Putamen (tissue), 1 donor: ENCODE measurements around the gene GRM2.

ENCODE experiments used
- DNase-seq: peaks from one replicate; pipeline ENCODE4 v3.0.0-alpha.2; 2016; ENCODE audit warnings: low spot score

GRM2 gene

GRCh38 chr3:51706021-51706485 is 815 bp upstream of the GRM2 start:
- DNase-seq, result no peak

GRCh38 chr3:51708216-51708845 is 1.5 kb downstream of the GRM2 start:
- no peak for DNase-seq

DNA sequence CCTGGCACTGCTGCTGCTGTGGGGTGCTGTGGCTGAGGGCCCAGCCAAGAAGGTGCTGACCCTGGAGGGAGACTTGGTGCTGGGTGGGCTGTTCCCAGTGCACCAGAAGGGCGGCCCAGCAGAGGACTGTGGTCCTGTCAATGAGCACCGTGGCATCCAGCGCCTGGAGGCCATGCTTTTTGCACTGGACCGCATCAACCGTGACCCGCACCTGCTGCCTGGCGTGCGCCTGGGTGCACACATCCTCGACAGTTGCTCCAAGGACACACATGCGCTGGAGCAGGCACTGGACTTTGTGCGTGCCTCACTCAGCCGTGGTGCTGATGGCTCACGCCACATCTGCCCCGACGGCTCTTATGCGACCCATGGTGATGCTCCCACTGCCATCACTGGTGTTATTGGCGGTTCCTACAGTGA is 2.1 kb downstream of the GRM2 start:
- DNase-seq, result no peak

GRCh38 chr3:51709675-51710074 is 2.8 kb downstream of the GRM2 start:
- DNase-seq, result no peak

DNA sequence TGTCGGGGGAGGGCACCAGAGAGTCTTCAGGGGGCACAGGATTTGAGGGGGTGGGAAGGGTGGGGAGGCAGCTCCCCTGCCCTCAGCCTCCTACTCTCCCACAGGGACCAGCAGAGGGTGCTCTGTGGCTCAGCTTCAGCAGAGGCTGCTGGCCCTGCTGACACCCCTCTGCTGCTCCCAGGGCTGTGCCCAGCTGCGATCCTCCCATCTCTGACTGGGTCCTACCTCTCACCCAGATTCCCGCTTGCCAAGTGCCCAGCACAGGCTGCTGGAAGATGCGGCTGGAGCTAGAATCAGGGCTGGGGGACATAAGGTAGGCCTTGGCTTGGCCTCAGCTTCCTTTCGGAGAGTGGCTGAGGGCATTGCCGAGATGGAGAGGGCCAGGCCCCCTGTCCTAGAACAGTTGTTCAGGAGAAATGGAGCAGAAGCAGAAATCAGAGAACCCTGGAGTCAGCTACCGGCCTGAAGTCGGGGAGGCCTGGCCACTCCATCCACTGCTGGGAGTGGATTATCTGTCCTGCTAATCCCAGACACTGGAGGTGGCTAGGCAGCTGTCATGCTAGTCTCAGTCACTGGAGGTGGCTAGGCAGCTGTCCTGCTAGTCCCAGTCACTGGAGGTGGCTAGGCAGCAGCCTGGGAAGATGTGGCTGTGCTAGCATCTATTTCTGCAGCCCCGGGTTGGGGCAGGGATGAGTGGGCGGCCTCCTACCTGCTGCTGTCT is 3.9 kb downstream of the GRM2 start:
- DNase-seq, result no peak

DNA sequence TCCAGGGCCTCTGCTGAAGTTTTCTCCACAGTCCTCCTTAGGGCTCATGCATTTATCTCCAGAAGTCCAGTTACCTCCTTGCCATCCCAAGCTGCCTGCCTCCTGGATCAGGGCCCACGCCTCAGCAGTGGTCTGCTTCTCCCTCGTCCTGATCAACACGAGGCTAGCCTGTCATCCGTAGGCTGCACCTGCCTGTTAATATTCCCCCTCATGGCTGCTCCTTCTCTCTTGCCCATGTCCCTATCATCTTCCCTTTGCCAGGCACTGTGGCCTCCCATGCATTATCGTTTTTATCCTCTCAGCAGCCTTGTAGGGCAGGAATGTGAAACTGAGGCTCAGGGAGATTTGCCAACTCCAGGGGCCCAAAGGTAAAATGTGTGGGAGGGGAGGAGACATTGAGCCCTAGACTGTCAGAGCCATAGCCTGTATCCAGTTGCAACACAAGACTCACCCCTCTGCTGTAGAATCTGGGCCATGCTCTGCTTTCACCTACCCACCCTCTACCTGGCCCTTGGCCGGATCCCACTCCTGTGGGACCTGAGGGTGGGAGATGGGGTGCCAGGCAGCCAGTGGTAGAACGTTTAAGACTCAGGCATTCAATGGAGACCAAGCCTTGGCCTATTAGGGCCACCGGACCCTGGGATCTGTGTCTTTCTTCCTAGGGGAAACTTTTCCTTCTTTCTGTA is 4.6 kb downstream of the GRM2 start:
- DNase-seq, result no peak

GRCh38 chr3:51712038-51712420 is 5.2 kb downstream of the GRM2 start:
- DNase-seq, result no peak

GRCh38 chr3:51712511-51712931 is 5.7 kb downstream of the GRM2 start:
- DNase-seq, result no peak

- no peak for DNase-seq
Observed at GRCh38 chr3:51712963-51713362, 6.1 kb downstream of the GRM2 start.

DNA sequence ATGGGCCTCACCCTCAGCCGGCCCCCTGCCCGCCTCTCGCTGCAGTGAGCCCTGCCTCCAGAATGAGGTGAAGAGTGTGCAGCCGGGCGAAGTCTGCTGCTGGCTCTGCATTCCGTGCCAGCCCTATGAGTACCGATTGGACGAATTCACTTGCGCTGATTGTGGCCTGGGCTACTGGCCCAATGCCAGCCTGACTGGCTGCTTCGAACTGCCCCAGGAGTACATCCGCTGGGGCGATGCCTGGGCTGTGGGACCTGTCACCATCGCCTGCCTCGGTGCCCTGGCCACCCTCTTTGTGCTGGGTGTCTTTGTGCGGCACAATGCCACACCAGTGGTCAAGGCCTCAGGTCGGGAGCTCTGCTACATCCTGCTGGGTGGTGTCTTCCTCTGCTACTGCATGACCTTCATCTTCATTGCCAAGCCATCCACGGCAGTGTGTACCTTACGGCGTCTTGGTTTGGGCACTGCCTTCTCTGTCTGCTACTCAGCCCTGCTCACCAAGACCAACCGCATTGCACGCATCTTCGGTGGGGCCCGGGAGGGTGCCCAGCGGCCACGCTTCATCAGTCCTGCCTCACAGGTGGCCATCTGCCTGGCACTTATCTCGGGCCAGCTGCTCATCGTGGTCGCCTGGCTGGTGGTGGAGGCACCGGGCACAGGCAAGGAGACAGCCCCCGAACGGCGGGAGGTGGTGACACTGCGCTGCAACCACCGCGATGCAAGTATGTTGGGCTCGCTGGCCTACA is 8.5 kb downstream of the GRM2 start:
- no peak for DNase-seq

DNA sequence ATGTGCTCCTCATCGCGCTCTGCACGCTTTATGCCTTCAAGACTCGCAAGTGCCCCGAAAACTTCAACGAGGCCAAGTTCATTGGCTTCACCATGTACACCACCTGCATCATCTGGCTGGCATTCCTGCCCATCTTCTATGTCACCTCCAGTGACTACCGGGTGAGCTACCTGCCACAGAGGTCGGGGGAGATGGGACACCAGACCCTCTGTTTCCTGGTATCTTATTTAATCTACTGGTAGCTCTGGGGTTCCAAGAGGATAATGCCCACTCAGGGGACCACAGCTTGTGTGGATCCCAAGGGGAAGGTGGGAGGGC is 9.1 kb downstream of the GRM2 start:
- DNase-seq, result no peak

DNA sequence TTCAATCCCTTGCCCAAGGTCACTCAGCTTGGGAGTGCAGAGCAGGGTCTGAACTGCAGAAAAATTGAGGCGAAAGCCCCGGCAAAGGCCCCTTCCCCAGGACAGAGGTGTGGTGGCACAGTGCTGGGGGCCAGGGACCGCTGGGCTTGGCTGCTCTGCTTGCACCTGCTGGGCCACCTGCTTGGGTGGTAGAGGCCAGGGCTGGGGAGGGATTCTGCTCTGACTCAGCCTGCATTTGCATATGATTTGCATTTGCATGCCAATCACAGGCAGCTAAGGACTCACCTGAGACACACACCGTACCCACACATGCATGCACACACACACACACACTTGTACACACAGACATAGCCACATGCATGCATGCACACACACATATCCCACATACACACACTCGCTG is 9.9 kb downstream of the GRM2 start:
- DNase-seq, result no peak

DNA sequence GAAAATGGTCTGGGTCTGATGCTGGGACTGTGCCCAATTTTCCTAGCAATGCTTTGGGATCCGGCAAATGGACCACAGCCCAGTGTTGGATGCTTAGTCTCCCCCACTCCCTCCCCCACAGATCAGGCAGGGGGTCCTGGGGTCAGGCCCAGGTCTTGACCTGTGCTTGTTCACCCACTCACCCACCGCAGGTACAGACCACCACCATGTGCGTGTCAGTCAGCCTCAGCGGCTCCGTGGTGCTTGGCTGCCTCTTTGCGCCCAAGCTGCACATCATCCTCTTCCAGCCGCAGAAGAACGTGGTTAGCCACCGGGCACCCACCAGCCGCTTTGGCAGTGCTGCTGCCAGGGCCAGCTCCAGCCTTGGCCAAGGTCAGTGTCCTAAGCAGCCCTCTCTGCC is 10.6 kb downstream of the GRM2 start:
- no peak for DNase-seq

- DNase-seq, result no peak
Observed at GRCh38 chr3:51717947-51718346, 11.1 kb downstream of the GRM2 start.

GRCh38 chr3:51718547-51719409 is 11.9 kb downstream of the GRM2 start:
- DNase-seq, result no peak

DNA sequence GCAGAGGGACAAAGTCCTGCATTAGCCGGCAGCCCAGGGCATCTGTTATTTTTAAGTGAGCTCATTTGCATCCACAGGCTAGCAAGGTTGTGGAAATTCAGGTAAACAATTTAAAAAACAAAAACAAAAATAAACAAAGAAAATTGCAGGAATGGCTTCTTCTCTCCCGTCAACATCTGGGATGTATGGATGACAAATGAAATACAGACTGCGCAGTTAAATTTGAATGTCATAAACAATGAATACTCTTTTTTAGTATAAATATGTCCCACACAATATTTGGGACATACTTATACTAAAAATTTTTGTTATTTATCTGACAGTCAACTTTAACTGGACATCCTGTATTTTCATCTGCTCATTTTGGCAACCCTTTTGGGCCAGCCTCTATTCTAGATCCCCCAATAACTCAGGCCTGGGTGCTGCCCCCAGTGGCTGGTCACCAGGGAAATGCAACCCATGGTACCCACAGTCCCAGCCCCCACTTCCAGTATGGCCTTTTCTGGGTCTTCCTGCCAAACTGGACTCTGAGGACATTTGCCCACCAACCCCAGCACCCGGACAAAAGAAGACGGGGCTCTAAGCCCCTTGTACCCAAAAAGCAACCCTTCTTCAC is 12.7 kb downstream of the GRM2 start:
- no peak for DNase-seq

DNA sequence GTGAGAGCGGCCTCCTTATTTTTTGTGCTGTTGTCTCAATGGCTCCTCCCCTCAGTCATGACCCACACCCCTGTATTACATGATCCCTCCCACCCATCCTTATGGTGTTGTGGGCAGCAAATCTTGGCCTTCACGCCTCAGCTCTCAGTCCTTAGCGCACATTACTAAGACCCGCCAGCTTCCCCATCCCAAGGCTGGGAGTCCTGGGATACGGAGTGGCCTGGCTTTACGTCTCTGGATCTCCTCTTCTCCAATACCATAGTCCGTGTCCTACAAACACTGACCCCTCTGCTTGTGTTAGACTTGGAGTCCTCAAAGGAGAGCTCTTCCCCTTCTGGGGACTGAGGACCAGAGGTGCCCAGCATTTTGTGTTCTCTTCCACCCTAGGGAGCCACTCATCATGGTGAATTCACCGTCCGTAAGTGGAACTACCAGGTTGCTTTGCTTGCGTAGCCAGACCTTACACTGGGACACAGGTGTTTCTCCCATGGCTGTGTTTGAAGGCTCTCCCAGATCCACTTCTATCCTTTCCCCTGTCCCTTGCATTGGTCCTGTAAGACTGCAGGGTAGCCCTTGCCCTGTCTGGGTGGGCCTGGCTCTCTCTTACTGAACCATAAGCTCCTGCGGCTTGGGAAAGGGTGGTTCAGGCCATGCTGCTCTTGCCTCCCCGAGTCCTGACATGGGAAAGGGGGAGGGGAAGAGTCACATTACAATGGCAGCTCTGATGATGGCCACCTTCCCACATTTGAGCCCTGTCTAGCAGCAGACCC is 13.6 kb downstream of the GRM2 start:
- no peak for DNase-seq

DNA sequence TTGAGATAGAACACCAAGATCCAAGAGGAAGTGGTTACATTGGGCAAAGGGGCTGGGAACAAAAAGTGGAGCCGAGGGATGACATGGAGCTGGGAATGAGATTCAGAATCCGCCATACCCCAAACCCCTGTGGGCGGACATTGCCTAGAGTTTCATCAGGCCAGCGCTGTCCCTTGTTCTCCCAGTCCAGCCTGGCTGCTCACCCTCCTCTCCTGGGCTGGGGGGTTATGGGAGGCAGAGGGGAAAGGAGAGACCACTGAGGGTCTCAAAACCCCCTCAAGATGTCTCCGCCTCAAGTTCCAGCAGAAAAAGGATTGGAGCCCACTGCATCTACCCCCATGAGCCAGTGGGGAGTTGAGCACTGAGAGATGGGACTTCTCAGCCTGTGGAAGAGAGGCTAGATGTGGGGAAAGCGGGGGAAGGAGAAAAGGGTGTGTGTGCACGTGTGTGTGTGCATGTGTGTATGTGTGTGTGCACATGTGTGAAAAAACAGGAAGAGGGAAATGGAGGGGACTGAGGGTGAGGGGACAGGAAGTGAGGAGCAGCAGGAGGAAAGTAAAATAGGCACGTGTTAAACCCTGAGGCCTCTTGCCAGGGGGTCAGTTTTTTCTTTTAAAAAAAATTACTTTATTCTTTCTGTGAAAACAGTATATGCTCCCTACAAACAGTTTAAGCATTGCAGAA is 14.3 kb downstream of the GRM2 start:
- DNase-seq, result no peak

DNA sequence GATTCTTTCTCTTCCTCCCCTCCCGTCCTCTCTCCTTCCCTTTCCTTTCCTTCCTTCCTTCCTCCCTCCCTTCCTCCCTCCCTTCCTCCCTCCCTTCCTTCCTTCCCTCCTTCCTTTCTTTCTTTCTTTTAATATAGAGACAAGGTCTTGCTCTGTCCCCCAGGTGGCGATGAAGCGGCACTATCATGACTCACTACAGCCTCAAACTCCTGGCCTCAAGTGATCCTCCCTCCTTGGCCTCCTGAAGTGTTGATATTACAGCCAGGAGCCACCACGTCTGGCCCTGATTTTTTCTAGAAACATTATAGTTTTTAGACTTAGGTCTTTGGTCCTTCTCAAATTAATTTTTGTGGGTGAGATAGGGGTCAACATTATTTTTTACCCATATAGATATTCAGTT is 15.5 kb downstream of the GRM2 start:
- DNase-seq, result no peak

- no peak for DNase-seq
Observed at GRCh38 chr3:51727500-51727899, 20.6 kb downstream of the GRM2 start.
